Right lobe of liver (tissue), 6 donors: ENCODE measurements around the gene PXT1. TPM values are rescaled to one million over a fixed set of nuclear protein-coding genes. Genes with fewer than 3 reads are reported as not detected.
A peak's percentile ranks its signal among the peaks of the same experiment; 100 is the strongest.

Experiments
- ATAC-seq, 4 donors: fragments of 200-7000 bp; cut with Tn5 transposase; one replicate each; pipeline ENCODE4 v1.9.1; 2020; ENCODE audit warnings: mild to moderate bottlenecking in 4 of 4, moderate library complexity in 4 of 4
- DNase-seq, 3 donors: peaks; one replicate each; pipeline ENCODE4 v3.0.0-alpha.2; 2020
- H3K27ac ChIP-seq, 3 donors: fragments of 200-600 bp; one replicate each; pipeline ENCODE4 v1.8.0; 2022
- H3K27me3 ChIP-seq, 2 donors: fragments of 200-600 bp; one replicate each; pipeline ENCODE4 v1.8.0; 2022
- H3K36me3 ChIP-seq, 4 donors: fragments of 200-600 bp; sonication (generic) in 1 of 4; one replicate each; pipeline versions ENCODE4 v1.5.1 to v1.8.0; 2017 to 2022; ENCODE audit warnings: control low read depth in 1 of 4
- H3K4me1 ChIP-seq, 4 donors: fragments of 200-600 bp; sonication (generic) in 1 of 4; one replicate each; pipeline versions ENCODE4 v1.5.1 to v1.8.0; 2017 to 2022; ENCODE audit warnings: control low read depth in 1 of 4
- H3K4me3 ChIP-seq, 3 donors: fragments of 200-600 bp; one replicate each; pipeline ENCODE4 v1.8.0; 2022
- H3K9me3 ChIP-seq, 4 donors: fragments of 200-600 bp; sonication (generic) in 1 of 4; one replicate each; pipeline versions ENCODE4 v1.5.1 to v1.8.0; 2017 to 2022; ENCODE audit warnings: control low read depth in 1 of 4
- CTCF ChIP-seq, 4 donors: fragments of 200-600 bp in 3 of 4; fragments of 450-650 bp in 1 of 4; IDR thresholded peaks; one replicate each; pipeline versions ENCODE4 v1.5.1 to v1.8.0; 2016 to 2022; ENCODE audit warnings: antibody characterized with exemption in 4 of 4, mild to moderate bottlenecking in 2 of 4
- POLR2A ChIP-seq: fragments of 450-650 bp; IDR thresholded peaks from one replicate; pipeline ENCODE4 v1.6.1; 2017; ENCODE audit warnings: antibody characterized with exemption, mild to moderate bottlenecking
- whole genome bisulfite sequencing: methylation state at CpG from one replicate; pipeline ENCODE4 v1.1.6; 2018; ENCODE audit warnings: low coverage, low lambda C conversion rate; ENCODE audit not compliant: insufficient coverage; ENCODE audit errors: missing lambda C conversion rate; 5-methylcytosine and 5-hydroxymethylcytosine counted together
- intact Hi-C, 2 donors: fragments of 100-400 bp; cut with DNase I; formaldehyde crosslinking; loops; one replicate each; pipeline versions ENCODE4 v1.11.2 to v1.14.1; 2022
- total RNA-seq, 6 experiments: library from RNA; depleted of rRNA in 2 of 6; stranded (reverse); fragments of >200 nt in 2 of 6; fragmentation: NEBNext Ultra II Directional in 3 of 6; extraction: Animal tissue kit (Norgen Biotek cat#: 25700) in 3 of 6; gene quantifications; one replicate each; pipeline versions ENCODE4 v1.1.0 to v1.2.4, GENCODE V29; 2016 to 2023
- donor health status: DM: no; HTN: yes; CAD: no.
- donor health status: DM: no; HTN: no; CAD: no.
- donor health status: DM: no; HTN: no; CAD: no.
- donor health status: DM: no; HTN: yes; CAD: no.
- donor health status: DM: no; HTN: yes; CAD: no.

Gene PXT1
- total RNA-seq, 6 experiments from 2014 or later, result 0.11 TPM; not detected in 5

DNA sequence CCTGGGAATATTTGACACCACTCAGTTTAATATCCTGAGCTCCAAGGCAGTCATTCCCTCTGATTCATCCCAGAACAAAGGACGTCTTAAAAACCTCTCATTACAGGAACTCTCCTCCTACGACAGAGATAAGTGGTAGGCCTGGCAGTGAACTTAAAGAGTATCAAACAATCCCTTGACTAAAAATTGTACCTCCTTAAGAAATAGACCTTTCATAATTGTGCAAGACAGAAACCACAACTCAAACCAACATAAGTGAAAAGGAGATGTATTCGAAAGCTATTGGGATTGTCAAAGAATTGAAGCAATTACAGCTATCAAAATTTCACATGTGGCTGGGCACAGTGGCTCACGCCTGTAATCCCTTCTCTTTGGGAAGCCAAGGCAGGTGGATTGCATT is 86.8 kb downstream of the PXT1 start:
- 50% methylated on average over 4 of the region's 4 CpGs for WGBS
- no peaks in the 10 kb centered on the region for H3K36me3 ChIP-seq
- H3K4me1 ChIP-seq, result no peaks in the 10 kb centered on the region
- H3K9me3 ChIP-seq, result peaks cover 0 to 5% (median 0%) of the 10 kb centered on the region in 4 donors
- H3K27ac ChIP-seq, result no peak overlapping the region
- H3K27me3 ChIP-seq, result no peaks in the 10 kb centered on the region
- no peak for ATAC-seq
- no peak for DNase-seq
- intact Hi-C loops, result loop anchor here in 1 of 2 donors (10.0 kb wide), 1 partner anchor 221 kb away; the partner anchor contains the start of gene MAPK13
- no peak for TF ChIP-seq CTCF (IDR thresholded peaks at IDR 0.05)
- TF ChIP-seq POLR2A, result no peak
- H3K4me3 ChIP-seq, result no peak overlapping the region

DNA sequence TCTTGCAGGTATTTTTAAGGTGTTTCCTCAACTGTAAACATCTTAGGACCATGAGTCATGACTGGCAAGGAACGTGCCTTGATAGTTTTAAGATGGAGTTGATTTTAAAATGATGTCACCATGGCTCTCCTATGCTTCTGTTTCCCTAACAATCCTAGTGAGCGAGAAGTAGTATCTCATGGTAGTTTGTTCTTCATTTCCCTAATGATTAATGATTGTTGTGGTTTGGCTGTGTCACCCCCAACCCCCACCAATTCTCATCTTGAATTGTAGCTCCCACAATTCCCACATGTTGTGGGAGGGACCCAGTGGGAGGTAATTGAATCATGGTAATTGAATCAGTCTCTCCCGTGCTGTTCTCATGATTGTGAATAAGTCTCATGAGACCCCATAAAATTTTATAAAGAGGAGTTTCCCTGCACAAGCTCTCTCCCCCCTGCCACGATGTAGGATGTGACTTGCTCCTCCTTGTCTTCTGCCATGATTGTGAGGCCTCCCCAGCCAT is 89.2 kb downstream of the PXT1 start:
- H3K4me1 ChIP-seq, result no peaks in the 10 kb centered on the region
- no peak for ATAC-seq
- H3K4me3 ChIP-seq, result no peak overlapping the region
- intact Hi-C loops, result loop anchor here in 1 of 2 donors (10.0 kb wide), 1 partner anchor 219 kb away; the partner anchor contains the start of gene MAPK13
- WGBS, result 63% methylated on average over 4 of the region's 4 CpGs
- no peaks in the 10 kb centered on the region for H3K27me3 ChIP-seq
- H3K36me3 ChIP-seq, result no peaks in the 10 kb centered on the region
- no peak for TF ChIP-seq CTCF (IDR thresholded peaks at IDR 0.05)
- TF ChIP-seq POLR2A, result no peak
- no peak for DNase-seq
- H3K27ac ChIP-seq, result no peak overlapping the region
- peaks cover 0 to 5% (median 0%) of the 10 kb centered on the region in 4 donors for H3K9me3 ChIP-seq

DNA sequence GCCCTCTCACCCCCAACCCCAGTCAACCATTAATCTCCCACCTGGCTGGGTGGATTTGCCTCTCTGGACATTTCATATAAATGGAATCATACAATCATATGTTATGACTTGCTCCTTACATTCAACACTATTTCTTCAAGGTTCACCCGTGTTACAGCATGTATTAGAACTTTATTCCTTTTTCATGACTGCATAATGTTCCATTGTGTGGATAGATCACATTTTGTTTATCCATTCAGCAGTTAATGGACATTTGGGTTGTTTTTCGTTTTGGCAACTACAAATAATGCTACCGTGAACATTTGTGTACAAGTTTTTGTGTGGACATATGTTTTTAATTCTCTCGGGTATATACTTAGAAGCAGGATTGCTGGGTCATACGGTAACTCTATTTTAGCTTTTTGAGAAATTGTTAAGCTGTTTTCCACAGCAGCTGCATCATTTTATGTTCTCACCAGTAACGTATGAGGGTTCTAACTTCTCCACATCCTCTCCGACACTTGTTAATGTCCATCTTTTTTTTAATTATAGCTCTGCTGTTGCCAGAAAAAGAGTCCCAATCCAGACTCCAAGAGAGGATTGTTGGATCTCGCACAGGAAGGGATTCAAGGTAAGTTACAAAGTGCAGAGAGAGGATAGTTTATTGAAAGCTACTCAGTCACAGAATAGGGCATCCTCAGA is 90.0 kb downstream of the PXT1 start:
- Histone ChIP-seq H3K9me3 (peaks cover 0 to 5% (median 0%) of the 10 kb centered on the region in 4 donors), H3K4me1 (no peaks in the 10 kb centered on the region), H3K36me3 (no peaks in the 10 kb centered on the region), H3K27ac (no peak overlapping the region), H3K27me3 (no peaks in the 10 kb centered on the region), H3K4me3 (no peak overlapping the region)
- intact Hi-C loops, result loop anchor here in 1 of 2 donors (10.0 kb wide), 1 partner anchor 218 kb away; the partner anchor contains the start of gene MAPK13
- TF ChIP-seq POLR2A (no peak), CTCF (IDR thresholded peaks at IDR 0.05) (no peak)
- DNase-seq (no peak), ATAC-seq (no peak)
- WGBS, result 79% methylated on average over 8 of the region's 8 CpGs

DNA sequence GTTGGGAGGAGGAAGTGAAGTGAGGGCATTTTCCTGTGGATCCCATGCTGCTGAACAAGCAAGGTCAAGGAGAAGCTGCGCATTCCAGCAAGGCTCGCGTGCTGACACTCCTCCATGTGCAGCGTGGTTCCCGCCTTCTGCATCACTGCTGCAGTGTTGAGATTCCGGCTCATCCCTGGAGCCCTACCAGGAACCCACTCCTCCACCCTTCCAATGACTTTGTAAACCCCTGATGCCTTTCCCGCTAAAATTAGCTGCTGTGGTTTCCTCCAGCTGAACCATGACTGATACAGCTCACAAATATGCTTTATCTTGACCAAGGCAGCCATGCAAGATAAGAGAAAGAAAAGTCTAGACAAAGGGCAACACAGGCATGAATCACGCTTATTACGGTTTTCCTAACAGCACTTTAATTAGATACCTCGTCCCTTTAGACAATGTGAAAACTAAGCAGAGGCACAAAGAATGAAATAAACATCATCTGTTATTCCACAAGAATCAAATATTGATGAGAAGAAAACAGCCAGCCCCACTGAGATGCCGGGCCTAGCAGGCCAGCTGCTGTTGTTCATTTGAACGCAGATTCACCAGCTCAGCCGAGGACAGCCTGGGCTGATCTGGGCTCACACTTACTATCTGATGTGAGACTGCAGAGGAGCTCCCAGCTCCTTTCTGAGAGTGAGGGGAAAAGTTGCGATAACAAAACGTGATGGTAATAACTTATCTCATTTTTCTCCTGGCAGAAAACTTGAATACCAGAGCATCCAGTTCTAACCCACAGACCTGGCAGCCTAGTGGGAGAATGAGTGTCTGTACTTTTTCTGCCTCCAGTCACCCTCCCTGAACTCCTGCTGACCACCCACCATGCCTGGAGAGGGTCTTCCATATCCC is 91.7 kb downstream of the PXT1 start:
- Histone ChIP-seq H3K9me3 (peaks cover 0 to 5% (median 0%) of the 10 kb centered on the region in 4 donors), H3K27ac (no peak overlapping the region), H3K4me3 (no peak overlapping the region), H3K36me3 (no peaks in the 10 kb centered on the region), H3K4me1 (no peaks in the 10 kb centered on the region), H3K27me3 (no peaks in the 10 kb centered on the region)
- WGBS, result 55% methylated on average over 6 of the region's 15 CpGs
- DNase-seq, result peak in 1 of 3 donors; percentile 34
- intact Hi-C loops, result loop anchor here in 1 of 2 donors (10.0 kb wide), 1 partner anchor 216 kb away; the partner anchor contains the start of gene MAPK13
- TF ChIP-seq CTCF (IDR thresholded peaks at IDR 0.05) (no peak), POLR2A (no peak)
- ATAC-seq, result peak; percentile 30 to 71 (median 57)
